Heart right ventricle (tissue), 16 donors: ENCODE measurements around the gene MED22. TPM values are rescaled to one million over a fixed set of nuclear protein-coding genes. Genes with fewer than 3 reads are reported as not detected.

Source experiments
- ATAC-seq, 8 donors: fragments of 200-7000 bp; cut with Tn5 transposase; one replicate each; pipeline ENCODE4 v1.9.1; 2020; ENCODE audit warnings: mild to moderate bottlenecking in 8 of 8, moderate library complexity in 8 of 8, moderate number of reproducible peaks in 1 of 8
- DNase-seq, 2 donors: peaks; one replicate each; pipeline ENCODE4 v3.0.0-alpha.2; 2020
- H3K27ac ChIP-seq, 10 donors: fragments of 200-600 bp; sonication (generic) in 2 of 10; one replicate each; pipeline versions ENCODE4 v1.5.0 to v1.8.0; 2020 to 2022; ENCODE audit warnings: mild to moderate bottlenecking in 3 of 10
- H3K27me3 ChIP-seq, 7 donors: fragments of 200-600 bp; one replicate each; pipeline ENCODE4 v1.8.0; 2021 to 2022; ENCODE audit warnings: mild to moderate bottlenecking in 2 of 7
- H3K36me3 ChIP-seq, 9 donors: fragments of 200-600 bp; sonication (generic) in 1 of 9; one replicate each; pipeline versions ENCODE4 v1.5.0 to v1.8.0; 2020 to 2022; ENCODE audit warnings: mild to moderate bottlenecking in 2 of 9
- H3K4me1 ChIP-seq, 9 donors: fragments of 200-600 bp; sonication (generic) in 1 of 9; one replicate each; pipeline versions ENCODE4 v1.5.0 to v1.8.0; 2020 to 2022; ENCODE audit warnings: mild to moderate bottlenecking in 4 of 9
- H3K4me3 ChIP-seq, 10 donors: fragments of 200-600 bp; sonication (generic) in 2 of 10; one replicate each; pipeline versions ENCODE4 v1.5.0 to v1.8.0; 2020 to 2022; ENCODE audit warnings: mild to moderate bottlenecking in 7 of 10, moderate library complexity in 2 of 10
- H3K9me3 ChIP-seq, 11 donors: fragments of 200-600 bp in 10 of 11; sonication (generic) in 2 of 11; one replicate each; pipeline versions ENCODE4 v1.5.0 to v1.8.0; 2013 to 2022; ENCODE audit warnings: mild to moderate bottlenecking in 2 of 11, control low read depth in 1 of 11, moderate library complexity in 1 of 11
- WGBS, 2 donors: extraction: QIAGEN DNeasy Blood & Tissue Kit; methylation state at CpG; one replicate each; pipeline ENCODE4 v1.1.7; 2013; ENCODE audit warnings: inconsistent platforms in 1 of 2; 5-methylcytosine and 5-hydroxymethylcytosine counted together
- intact Hi-C, 10 donors: fragments of 100-400 bp; cut with DNase I; formaldehyde crosslinking; loops; one replicate each; pipeline versions ENCODE4 v1.11.1 to v1.14.2; 2022
- polyA plus RNA-seq, 2 donors: library from polyadenylated mRNA; stranded (reverse); fragments of 200-250 nt; gene quantifications; one replicate each; pipeline ENCODE4 v1.2.3, GENCODE V29; 2013
- total RNA-seq, 10 donors: library from RNA; stranded (reverse); fragmentation: NEBNext Ultra II Directional in 3 of 10; extraction: Animal tissue kit (Norgen Biotek cat#: 25700) in 3 of 10; gene quantifications; one replicate each; pipeline versions ENCODE4 v1.2.1 to v1.2.4, GENCODE V29; 2021 to 2023
- TF ChIP-seq, protein P1 (sequence below), 9 donors: fragments of 200-600 bp; sonication (generic) in 2 of 9; IDR thresholded peaks; one replicate each; pipeline versions ENCODE4 v1.5.0 to v1.8.0; 2021 to 2022; ENCODE audit warnings: antibody characterized with exemption in 9 of 9, mild to moderate bottlenecking in 5 of 9, moderate library complexity in 1 of 9
- donor health status: Arrhythmogenic right ventricular cardiomyopathy.
- donor health status: ischemic (EF 13 %, LVEDD 7.1; RV severe dilation, severe dysfunction).
- donor health status: healthy with polysubstance abuse.
- donor health status: DM: no; HTN: yes; CAD: no.
- donor health status: DM: no; HTN: no; CAD: no.
- donor health status: ischemic (EF 25% LVEDD 6.9; RV normal size, moderate dysfunction).
- donor health status: ischemic (EF 25% LVEDD 5.7; RV mildly dilated, moderate dysfunction).
- donor health status: healthy.
- donor health status: DM: yes; HTN: yes; CAD: no.
- donor health status: Ischemic cardiomyopathy.
- donor health status: ischemic (EF 35%, LVEDD 5.7; RV mildly dilated, moderate dysfunction).
- donor health status: nonischemic (EF 11% LVEDD 7.7; RV severe dilation, severe dysfunction).
- donor health status: DM: yes; HTN: yes; CAD: no.
- donor health status: PGD.
- donor health status: ischemic (EF 29% LVEDD 5.4; RV normal size, mild dysfunction).
- donor health status: nonischemic (EF 23%, LVEDD 6.1; RV moderate dilation, normal function).

Gene MED22
- total and polyA plus RNA-seq, 12 donors: 10.2 to 23.6 (median 17.4) TPM

DNA sequence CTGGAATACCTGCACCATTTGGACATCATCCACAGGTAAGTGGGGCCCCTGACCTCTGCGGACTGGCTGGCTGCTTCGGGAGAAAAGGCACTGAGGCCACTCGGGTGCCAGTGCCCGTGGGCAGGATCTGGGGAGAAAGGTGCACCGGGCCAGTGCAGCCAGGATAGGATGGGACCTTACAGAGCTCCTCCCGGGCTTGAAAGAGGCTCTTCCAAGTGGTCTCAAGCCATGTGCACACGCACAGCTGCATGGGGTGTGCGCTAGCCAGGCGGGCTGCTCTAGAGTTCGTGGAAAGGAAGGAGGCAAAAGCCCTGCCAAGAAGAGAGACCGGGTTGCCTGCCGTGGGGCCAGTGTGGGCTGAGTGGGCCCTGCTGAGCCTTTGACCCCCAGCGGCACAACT, 41.6 kb upstream of the MED22 start:
- no peak overlapping the region for H3K4me3 ChIP-seq
- no peaks in the 10 kb centered on the region for H3K36me3 ChIP-seq
- peaks cover 0 to 20% (median 7%) of the 10 kb centered on the region in 7 donors for H3K27me3 ChIP-seq
- 86 to 90% methylated on average over 13 of the region's 13 CpGs for WGBS, 2 donors
- no peaks in the 10 kb centered on the region for H3K9me3 ChIP-seq
- no peak overlapping the region for H3K27ac ChIP-seq
- intact Hi-C loops: no loop called here
- TF ChIP-seq, protein P1, sequence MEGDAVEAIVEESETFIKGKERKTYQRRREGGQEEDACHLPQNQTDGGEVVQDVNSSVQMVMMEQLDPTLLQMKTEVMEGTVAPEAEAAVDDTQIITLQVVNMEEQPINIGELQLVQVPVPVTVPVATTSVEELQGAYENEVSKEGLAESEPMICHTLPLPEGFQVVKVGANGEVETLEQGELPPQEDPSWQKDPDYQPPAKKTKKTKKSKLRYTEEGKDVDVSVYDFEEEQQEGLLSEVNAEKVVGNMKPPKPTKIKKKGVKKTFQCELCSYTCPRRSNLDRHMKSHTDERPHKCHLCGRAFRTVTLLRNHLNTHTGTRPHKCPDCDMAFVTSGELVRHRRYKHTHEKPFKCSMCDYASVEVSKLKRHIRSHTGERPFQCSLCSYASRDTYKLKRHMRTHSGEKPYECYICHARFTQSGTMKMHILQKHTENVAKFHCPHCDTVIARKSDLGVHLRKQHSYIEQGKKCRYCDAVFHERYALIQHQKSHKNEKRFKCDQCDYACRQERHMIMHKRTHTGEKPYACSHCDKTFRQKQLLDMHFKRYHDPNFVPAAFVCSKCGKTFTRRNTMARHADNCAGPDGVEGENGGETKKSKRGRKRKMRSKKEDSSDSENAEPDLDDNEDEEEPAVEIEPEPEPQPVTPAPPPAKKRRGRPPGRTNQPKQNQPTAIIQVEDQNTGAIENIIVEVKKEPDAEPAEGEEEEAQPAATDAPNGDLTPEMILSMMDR (IDR thresholded peaks at IDR 0.05): no peak
- ATAC-seq (no peak), DNase-seq (no peak)
- H3K4me1 ChIP-seq: no peaks in the 10 kb centered on the region

DNA sequence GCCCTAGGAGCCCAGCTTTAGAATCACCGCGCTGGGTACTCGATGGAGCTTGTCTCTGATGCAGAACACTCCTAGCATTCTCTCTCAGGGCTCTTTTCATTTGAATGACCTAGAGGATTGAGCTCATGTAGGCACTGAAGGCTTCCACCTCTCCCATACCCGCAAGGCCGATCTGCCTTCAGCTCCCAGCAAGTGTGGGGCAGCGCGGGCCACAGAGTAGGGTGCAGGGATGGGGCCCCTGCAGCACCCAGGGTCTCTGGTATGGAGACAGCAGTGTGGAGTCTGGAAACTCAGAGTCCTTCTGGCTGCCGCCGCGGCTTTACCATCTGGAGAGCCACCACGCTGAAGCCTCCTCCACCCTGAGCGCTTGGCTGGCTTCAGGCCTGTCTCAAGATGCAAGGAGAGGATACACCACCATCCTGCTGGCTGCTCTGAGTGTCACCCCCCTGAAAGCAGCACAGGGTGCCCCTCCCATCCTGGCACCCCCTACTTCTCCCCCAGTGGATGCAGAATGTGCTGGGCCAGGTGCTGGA, 41.2 kb upstream of the MED22 start:
- 94 to 96% methylated on average over 12 of the region's 12 CpGs for WGBS, 2 donors
- no peak for ATAC-seq
- TF ChIP-seq, protein P1 (IDR thresholded peaks at IDR 0.05): no peak

DNA sequence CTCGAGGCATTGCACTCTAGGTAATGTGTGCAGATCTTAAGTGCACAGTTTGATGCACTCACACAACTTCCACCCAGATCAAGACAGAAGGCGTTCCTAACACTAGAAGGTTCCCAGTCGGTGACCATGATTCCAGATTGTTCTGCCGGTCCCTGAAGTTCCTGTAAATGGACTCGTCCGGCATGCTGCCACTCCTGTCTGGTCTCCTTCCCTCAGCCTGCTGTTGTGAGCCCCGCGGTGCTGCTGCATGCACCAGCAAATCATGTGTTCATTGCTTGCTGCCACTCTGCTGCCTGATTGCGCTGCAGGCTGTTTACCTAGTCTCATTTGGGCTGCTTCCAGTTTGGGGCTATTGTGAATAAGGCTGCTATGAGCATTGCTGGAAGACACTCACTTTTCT, 39.7 kb upstream of the MED22 start:
- peaks cover 0 to 9% (median 0%) of the 10 kb centered on the region in 7 donors for H3K27me3 ChIP-seq
- TF ChIP-seq, protein P1 (IDR thresholded peaks at IDR 0.05): no peak
- intact Hi-C loops: no loop called here
- WGBS, 2 donors: 84 to 89% methylated on average over 9 of the region's 9 CpGs
- H3K36me3 ChIP-seq: no peaks in the 10 kb centered on the region
- no peak overlapping the region for H3K27ac ChIP-seq
- H3K9me3 ChIP-seq: no peaks in the 10 kb centered on the region
- ATAC-seq (no peak), DNase-seq (no peak)
- no peaks in the 10 kb centered on the region for H3K4me1 ChIP-seq
- H3K4me3 ChIP-seq: no peak overlapping the region

More for the DNA sequence above, 41.2 kb upstream of the MED22 start:
- H3K27ac ChIP-seq: no peak overlapping the region
- H3K4me3 ChIP-seq: no peak overlapping the region
- no peak for DNase-seq
- no peaks in the 10 kb centered on the region for H3K4me1 ChIP-seq
- H3K9me3 ChIP-seq: no peaks in the 10 kb centered on the region
- H3K27me3 ChIP-seq: peaks cover 0 to 15% (median 6%) of the 10 kb centered on the region in 7 donors
- intact Hi-C loops: no loop called here
- H3K36me3 ChIP-seq: no peaks in the 10 kb centered on the region

DNA sequence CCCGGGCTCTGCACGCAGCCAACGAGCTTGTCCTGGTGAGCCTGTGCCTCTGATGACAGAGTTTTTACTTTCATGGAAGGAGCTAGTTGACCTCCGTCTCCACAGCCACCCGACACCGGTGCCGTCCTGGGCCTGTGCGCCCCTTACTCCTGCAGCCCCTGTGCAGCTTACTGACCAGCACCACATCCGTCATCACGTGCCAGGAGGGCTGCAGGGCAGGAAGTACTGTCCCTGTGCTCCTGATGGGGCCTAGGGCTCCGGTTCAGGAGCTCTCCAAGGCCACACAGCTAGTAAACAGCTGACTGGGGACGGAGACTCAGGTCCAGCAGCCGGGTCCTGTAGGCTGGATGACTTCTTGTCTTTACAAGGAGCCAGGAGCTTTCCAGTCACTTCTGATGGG, 38.4 kb upstream of the MED22 start:
- no peak for DNase-seq
- 77 to 79% methylated on average over 13 of the region's 13 CpGs for WGBS, 2 donors
- intact Hi-C loops: no loop called here
- TF ChIP-seq, protein P1 (IDR thresholded peaks at IDR 0.05): no peak
- Histone ChIP-seq H3K27me3 (peaks cover 0 to 7% (median 0%) of the 10 kb centered on the region in 7 donors), H3K36me3 (no peaks in the 10 kb centered on the region), H3K4me3 (no peak overlapping the region), H3K27ac (no peak overlapping the region), H3K9me3 (no peaks in the 10 kb centered on the region), H3K4me1 (no peaks in the 10 kb centered on the region)
- no peak for ATAC-seq
